Thoracic aorta (tissue), 2 donors: ENCODE data around the gene PIAS4. TPM values are rescaled to one million over a fixed set of nuclear protein-coding genes. Genes with fewer than 3 reads are reported as not detected.

Source experiments
- ATAC-seq: fragments of 150-250 bp; one replicate; pipeline ENCODE4 v1.8.0; 2017; ENCODE audit warnings: low read depth; ENCODE audit not compliant: insufficient number of reproducible peaks, low FRiP score
- DNase-seq: peaks from one replicate; pipeline ENCODE4 v3.0.0-alpha.2; 2020; ENCODE audit warnings: low spot score
- H3K27ac ChIP-seq, 2 donors: fragments of 200-600 bp; sonication (generic); 1 replicate in 1 of 2; 2 replicates in 1 of 2; pipeline ENCODE4 v1.5.1; 2016; ENCODE audit warnings: mild to moderate bottlenecking in 2 of 2, moderate library complexity in 2 of 2
- H3K27me3 ChIP-seq: fragments of 200-600 bp; sonication (generic); replicated peaks from 2 replicates; pipeline ENCODE4 v1.6.0; 2016; ENCODE audit warnings: mild to moderate bottlenecking; ENCODE audit not compliant: insufficient read depth
- H3K36me3 ChIP-seq: fragments of 200-600 bp; sonication (generic); one replicate; pipeline ENCODE4 v1.5.1; 2016
- H3K4me1 ChIP-seq, 2 donors: fragments of 200-600 bp; sonication (generic); 1 replicate in 1 of 2; 2 replicates in 1 of 2; pipeline versions ENCODE4 v1.5.1 to v1.6.0; 2016; ENCODE audit warnings: low read depth in 2 of 2, mild to moderate bottlenecking in 1 of 2; ENCODE audit not compliant: control insufficient read depth in 1 of 2
- H3K4me3 ChIP-seq: fragments of 200-600 bp; sonication (generic); 2 replicates; pipeline ENCODE4 v1.5.1; 2016; ENCODE audit warnings: mild to moderate bottlenecking
- H3K9me3 ChIP-seq: fragments of 200-600 bp; sonication (generic); 2 replicates; pipeline ENCODE4 v1.5.1; 2016
- total RNA-seq, 2 donors: library from RNA; depleted of rRNA; stranded (reverse); fragments of >200 nt; gene quantifications; one replicate each; pipeline versions ENCODE4 v1.1.0 to v1.2.3, GENCODE V29; 2016
- TF ChIP-seq, protein P1 (sequence below): fragments of 200-600 bp; sonication (generic); IDR thresholded peaks from one replicate; pipeline ENCODE4 v1.5.1; 2019; ENCODE audit warnings: antibody characterized with exemption

Gene PIAS4
- total RNA-seq, 2 donors from 2014 or later, result 10.2 to 32.2 TPM

DNA sequence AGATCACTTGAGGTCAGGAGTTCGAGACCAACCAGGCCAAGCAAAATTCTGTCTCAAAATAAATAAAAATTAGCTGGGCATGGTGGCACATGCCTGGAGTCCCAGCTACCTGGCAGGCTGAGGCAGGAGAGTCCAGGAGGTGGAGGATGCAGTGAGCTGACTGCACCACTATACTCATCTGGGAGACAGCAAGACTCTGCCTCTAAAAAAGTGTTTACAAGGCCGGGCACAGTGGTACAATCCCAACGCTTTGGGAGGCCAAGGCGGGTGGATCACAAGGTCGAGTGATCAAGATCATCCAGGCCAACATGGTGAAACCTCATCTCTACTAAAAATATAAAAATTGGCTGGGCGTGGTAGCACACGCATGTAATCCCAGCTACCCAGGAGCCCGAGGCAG lies 32.4 kb upstream of the PIAS4 start:
- Histone ChIP-seq H3K9me3 (no peaks in the 10 kb centered on the region), H3K27ac (no peak overlapping the region), H3K4me1 (no peaks in the 10 kb centered on the region), H3K27me3 (no peaks in the 10 kb centered on the region), H3K36me3 (peaks cover 49% of the 10 kb centered on the region), H3K4me3 (no peak overlapping the region)
- TF ChIP-seq, protein P1, sequence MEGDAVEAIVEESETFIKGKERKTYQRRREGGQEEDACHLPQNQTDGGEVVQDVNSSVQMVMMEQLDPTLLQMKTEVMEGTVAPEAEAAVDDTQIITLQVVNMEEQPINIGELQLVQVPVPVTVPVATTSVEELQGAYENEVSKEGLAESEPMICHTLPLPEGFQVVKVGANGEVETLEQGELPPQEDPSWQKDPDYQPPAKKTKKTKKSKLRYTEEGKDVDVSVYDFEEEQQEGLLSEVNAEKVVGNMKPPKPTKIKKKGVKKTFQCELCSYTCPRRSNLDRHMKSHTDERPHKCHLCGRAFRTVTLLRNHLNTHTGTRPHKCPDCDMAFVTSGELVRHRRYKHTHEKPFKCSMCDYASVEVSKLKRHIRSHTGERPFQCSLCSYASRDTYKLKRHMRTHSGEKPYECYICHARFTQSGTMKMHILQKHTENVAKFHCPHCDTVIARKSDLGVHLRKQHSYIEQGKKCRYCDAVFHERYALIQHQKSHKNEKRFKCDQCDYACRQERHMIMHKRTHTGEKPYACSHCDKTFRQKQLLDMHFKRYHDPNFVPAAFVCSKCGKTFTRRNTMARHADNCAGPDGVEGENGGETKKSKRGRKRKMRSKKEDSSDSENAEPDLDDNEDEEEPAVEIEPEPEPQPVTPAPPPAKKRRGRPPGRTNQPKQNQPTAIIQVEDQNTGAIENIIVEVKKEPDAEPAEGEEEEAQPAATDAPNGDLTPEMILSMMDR, result no peak
- ATAC-seq, result no peak
- no peak for DNase-seq

DNA sequence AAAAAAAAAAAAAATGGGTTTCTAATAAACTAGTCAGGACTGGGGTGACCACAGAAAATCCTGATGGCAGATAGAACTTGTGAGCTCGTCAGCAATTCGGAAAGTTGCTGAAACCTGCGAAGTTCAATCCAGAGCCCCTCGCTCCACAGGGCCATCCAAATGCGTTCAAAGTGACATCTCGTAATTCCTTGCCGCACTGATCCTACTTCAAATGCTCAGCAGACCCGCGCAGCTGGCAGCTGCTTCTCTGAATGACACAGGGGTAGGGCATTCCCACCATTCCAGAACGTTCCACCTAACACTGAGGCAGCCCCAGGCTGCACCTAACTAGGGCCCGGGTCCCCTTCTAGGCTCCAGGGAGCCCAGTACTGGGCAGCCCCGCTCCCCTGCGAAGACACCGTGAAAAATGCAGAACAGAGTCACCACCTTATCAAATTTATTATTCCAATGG lies 31.9 kb upstream of the PIAS4 start:
- Histone ChIP-seq H3K36me3 (peaks cover 54% of the 10 kb centered on the region), H3K27me3 (no peaks in the 10 kb centered on the region), H3K4me1 (no peaks in the 10 kb centered on the region), H3K27ac (no peak overlapping the region), H3K9me3 (no peaks in the 10 kb centered on the region), H3K4me3 (no peak overlapping the region)
- no peak for DNase-seq
- TF ChIP-seq, protein P1, result no peak
- no peak for ATAC-seq

DNA sequence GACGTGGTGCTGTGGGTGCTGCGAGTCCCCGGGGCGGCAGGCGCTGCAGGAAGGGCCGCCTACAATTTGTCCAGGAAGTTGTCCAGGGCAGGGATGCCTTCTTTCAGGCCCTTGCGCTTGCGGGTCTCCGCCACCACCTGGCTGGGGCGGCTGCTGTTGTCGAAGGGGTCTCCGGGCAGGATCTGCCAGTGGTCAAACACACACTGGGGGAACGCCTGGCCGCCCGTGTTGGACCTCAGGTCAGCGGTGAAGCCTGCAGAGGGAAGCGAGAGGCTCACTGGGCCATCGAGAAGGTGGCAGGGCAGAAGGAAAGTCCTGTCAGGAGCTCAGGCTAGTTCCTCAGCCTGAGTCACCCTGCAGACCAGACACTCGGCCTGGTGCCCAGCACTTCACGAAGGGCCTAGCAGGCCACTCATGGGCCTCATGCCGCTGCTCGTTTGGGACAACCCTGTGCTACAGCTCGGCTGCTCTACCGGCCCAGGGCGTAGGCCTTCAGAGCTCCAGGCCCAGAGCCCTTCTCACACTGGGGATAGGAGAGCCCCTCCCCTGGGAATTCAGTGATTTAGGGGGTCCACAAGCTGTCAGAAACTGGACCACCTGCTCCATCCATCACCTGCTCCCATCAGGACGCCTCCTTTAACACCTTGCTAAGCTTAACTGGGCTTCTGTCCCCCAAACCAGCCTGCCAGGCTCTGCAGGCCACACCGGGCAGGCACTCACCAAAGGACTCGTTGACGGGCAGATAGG lies 30.9 kb upstream of the PIAS4 start:
- Histone ChIP-seq H3K9me3 (no peaks in the 10 kb centered on the region), H3K4me3 (no peak overlapping the region), H3K4me1 (no peaks in the 10 kb centered on the region), H3K36me3 (peaks cover 64% of the 10 kb centered on the region), H3K27ac (peak overlapping the region in 1 of 2 donors; percentile 50), H3K27me3 (no peaks in the 10 kb centered on the region)
- TF ChIP-seq, protein P1, result no peak
- DNase-seq (no peak), ATAC-seq (no peak)

DNA sequence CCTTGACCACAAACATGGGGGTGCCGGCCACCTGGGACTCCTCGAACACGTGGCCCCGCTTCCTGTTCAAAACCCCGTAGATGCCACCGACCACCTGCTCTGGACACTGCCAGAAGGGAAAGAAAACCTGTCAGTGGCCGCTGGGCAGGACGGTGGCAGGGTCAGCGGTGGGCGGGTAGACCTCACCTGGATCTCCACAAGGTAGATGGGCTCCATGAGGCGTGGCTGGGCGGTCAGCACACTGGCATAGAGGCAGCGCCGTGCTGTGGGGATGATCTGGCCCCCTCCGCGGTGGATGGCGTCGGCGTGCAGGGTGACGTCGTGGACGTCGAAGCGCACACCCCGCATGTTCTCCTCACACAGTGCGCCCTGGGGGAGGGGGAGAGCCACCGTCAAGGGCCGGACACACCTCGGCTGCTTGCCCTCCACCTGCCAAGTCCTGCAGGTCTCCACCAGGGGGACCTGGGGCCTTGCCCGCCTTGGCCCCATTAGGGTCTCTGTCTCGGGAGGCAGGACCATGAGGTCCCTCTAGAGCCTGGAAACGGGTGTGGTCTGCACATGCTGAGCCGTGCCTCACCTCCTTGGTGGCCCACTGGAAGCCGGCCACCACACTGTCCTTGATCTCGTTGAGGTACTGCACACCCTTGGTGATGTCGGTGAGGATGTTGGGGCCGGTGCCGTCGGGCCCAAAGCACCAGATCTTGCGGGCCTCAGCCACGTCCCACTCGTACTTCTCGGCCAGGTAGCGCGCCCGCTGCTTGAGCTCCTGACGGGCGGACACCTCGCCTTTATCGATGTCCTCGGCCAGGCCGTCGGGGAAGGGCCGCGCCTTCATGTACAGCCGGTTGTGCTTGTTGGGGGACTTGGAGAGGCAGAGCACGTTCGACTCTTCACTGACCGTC lies 30.0 kb upstream of the PIAS4 start:
- no peak overlapping the region for H3K4me3 ChIP-seq
- TF ChIP-seq, protein P1, result peak; percentile 16
- ATAC-seq (no peak), DNase-seq (no peak)
- peak overlapping the region in 1 of 2 donors; percentile 50 for H3K27ac ChIP-seq
- H3K9me3 ChIP-seq, result no peaks in the 10 kb centered on the region
- H3K36me3 ChIP-seq, result peaks cover 72% of the 10 kb centered on the region
- no peaks in the 10 kb centered on the region for H3K27me3 ChIP-seq
- peaks cover 0 to 1% of the 10 kb centered on the region in 2 donors for H3K4me1 ChIP-seq

DNA sequence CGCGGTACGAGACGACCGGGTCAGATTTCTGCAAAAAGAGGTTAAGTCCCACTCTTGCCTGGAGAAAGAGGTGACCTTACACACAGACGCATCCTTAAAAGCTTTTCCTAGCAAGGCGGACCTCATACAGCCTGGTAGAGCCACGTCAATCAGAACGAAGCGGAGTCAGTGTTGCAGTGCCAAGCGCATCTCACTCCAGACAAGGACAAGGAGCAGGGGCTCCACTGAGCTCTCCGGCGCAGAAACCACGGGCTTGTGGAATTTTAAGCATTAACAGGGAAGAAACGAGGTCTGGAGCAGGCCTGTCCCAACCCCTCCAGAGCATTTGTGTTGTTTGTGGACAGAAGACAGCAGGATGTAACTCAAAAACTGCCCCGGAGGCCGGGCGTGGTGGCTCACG lies 29.4 kb upstream of the PIAS4 start:
- Histone ChIP-seq H3K27ac (no peak overlapping the region), H3K4me3 (no peak overlapping the region), H3K9me3 (no peaks in the 10 kb centered on the region), H3K27me3 (no peaks in the 10 kb centered on the region), H3K36me3 (peaks cover 76% of the 10 kb centered on the region), H3K4me1 (peaks cover 0 to 8% of the 10 kb centered on the region in 2 donors)
- ATAC-seq (no peak), DNase-seq (no peak)
- TF ChIP-seq, protein P1, result no peak
